GM19240 (cell line): Measurements from ENCODE around the gene TANC1.

Source experiments
- DNase-seq: peaks from one replicate; pipeline ENCODE4 v3.0.0; 2011; ENCODE audit warnings: low spot score; ENCODE audit not compliant: insufficient read length

The TANC1 gene

GRCh38 chr2:158962074-158962473 is 6.4 kb upstream of the TANC1 start:
- DNase-seq = no peak

GRCh38 chr2:158963071-158963470 is 5.4 kb upstream of the TANC1 start:
- no peak for DNase-seq

GRCh38 chr2:158965107-158965506 is 3.3 kb upstream of the TANC1 start:
- no peak for DNase-seq

- no peak for DNase-seq
Measured at GRCh38 chr2:158965641-158966040, 2.8 kb upstream of the TANC1 start.

- no peak for DNase-seq
Measured at GRCh38 chr2:158966312-158966711, 2.1 kb upstream of the TANC1 start.

- DNase-seq = no peak
Measured at GRCh38 chr2:158967114-158967730, 1.2 kb upstream of the TANC1 start.

GRCh38 chr2:158967731-158968395 is 577 bp upstream of the TANC1 start:
- DNase-seq = no peak

- DNase-seq = no peak
Measured at GRCh38 chr2:158969162-158969714, 798 bp downstream of the TANC1 start.

GRCh38 chr2:158969715-158970240 is 1.3 kb downstream of the TANC1 start:
- no peak for DNase-seq

GRCh38 chr2:158970241-158970751 is 1.9 kb downstream of the TANC1 start:
- no peak for DNase-seq

GRCh38 chr2:158973116-158973956 is 4.9 kb downstream of the TANC1 start:
- DNase-seq = no peak

GRCh38 chr2:158975271-158975921 is 7.0 kb downstream of the TANC1 start:
- DNase-seq = no peak

- no peak for DNase-seq
Measured at GRCh38 chr2:158979772-158980171, 11.3 kb downstream of the TANC1 start.

GRCh38 chr2:158984604-158985135 is 16.2 kb downstream of the TANC1 start:
- DNase-seq = no peak

GRCh38 chr2:158988501-158988900 is 20.1 kb downstream of the TANC1 start:
- no peak for DNase-seq

GRCh38 chr2:158989165-158989564 is 20.7 kb downstream of the TANC1 start:
- no peak for DNase-seq

- no peak for DNase-seq
Measured at GRCh38 chr2:158990397-158991214, 22.2 kb downstream of the TANC1 start.

- no peak for DNase-seq
Measured at GRCh38 chr2:158993030-158993429, 24.6 kb downstream of the TANC1 start.

- DNase-seq = no peak
Measured at GRCh38 chr2:158993721-158994587, 25.5 kb downstream of the TANC1 start.
